B cell (primary cell): ENCODE results near the gene RPL34. TPM values are rescaled to one million over a fixed set of nuclear protein-coding genes. Genes with fewer than 3 reads are reported as not detected.

ENCODE experiments used
- ATAC-seq: fragments of 200-7000 bp; cut with Tn5 transposase; one replicate; pipeline ENCODE4 v1.10.0; 2021; ENCODE audit warnings: low read depth, mild to moderate bottlenecking, moderate number of reproducible peaks, moderate library complexity
- CTCF ChIA-PET: fragments of 350-600 bp; sonication (Branson Sonifier 250); formaldehyde crosslinking; loops from one replicate; lab custom pipeline; 2021; ENCODE audit warnings: antibody characterized with exemption, inconsistent platforms; lab: Charles Lee
- POLR2A ChIA-PET: fragments of 350-600 bp; sonication (Branson Sonifier 250); formaldehyde crosslinking; loops from one replicate; lab custom pipeline; 2021; ENCODE audit warnings: antibody characterized with exemption; lab: Charles Lee
- DNase-seq: peaks from one replicate; pipeline ENCODE4 v3.0.0; 2013
- H2AFZ ChIP-seq: 2 replicates; pipeline ENCODE4 v1.6.1; 2012; ENCODE audit warnings: mild to moderate bottlenecking, low read depth, low read length; ENCODE audit not compliant: insufficient read depth, poor library complexity, severe bottlenecking
- H3K27ac ChIP-seq, 2 donors: 1 replicate in 1 of 2; 2 replicates in 1 of 2; pipeline ENCODE4 v1.5.1; 2012 to 2013; ENCODE audit warnings: low read length in 2 of 2, mild to moderate bottlenecking in 2 of 2, moderate library complexity in 1 of 2
- H3K27me3 ChIP-seq, 4 experiments: fragments of 200-600 bp in 1 of 4; sonication (generic) in 1 of 4; replicated peaks in 1 of 4; 1 replicate in 2 of 4; 2 replicates in 2 of 4; pipeline versions ENCODE4 v1.6.1 to v1.7.0; 2013 to 2016; ENCODE audit warnings: low read length in 3 of 4, mild to moderate bottlenecking in 2 of 4, mixed read lengths in 1 of 4, moderate library complexity in 1 of 4; ENCODE audit not compliant: insufficient read depth in 4 of 4, control insufficient read depth in 3 of 4; ENCODE audit errors: control extremely low read depth in 1 of 4
- H3K36me3 ChIP-seq, 2 experiments: replicated peaks in 1 of 2; 1 replicate in 1 of 2; 2 replicates in 1 of 2; pipeline versions ENCODE4 v1.6.1 to v1.7.1; 2013; ENCODE audit warnings: low read length in 1 of 2; ENCODE audit not compliant: insufficient read depth in 2 of 2, control insufficient read depth in 1 of 2; ENCODE audit errors: control extremely low read depth in 1 of 2, extremely low read depth in 1 of 2
- H3K4me1 ChIP-seq, 2 donors: fragments of 200-600 bp in 1 of 2; sonication (generic) in 1 of 2; 1 replicate in 1 of 2; 2 replicates in 1 of 2; pipeline versions ENCODE4 v1.5.1 to v1.6.1; 2013 to 2017; ENCODE audit warnings: low read length in 2 of 2; ENCODE audit not compliant: control insufficient read depth in 2 of 2, insufficient read depth in 2 of 2
- H3K4me2 ChIP-seq: replicated peaks from 2 replicates; pipeline ENCODE3; 2012; ENCODE audit warnings: mild to moderate bottlenecking, low read depth, low read length; ENCODE audit not compliant: poor library complexity, severe bottlenecking
- H3K4me3 ChIP-seq, 5 experiments: fragments of 200-600 bp in 1 of 5; sonication (generic) in 1 of 5; 1 replicate in 3 of 5; 2 replicates in 2 of 5; pipeline versions ENCODE4 v1.5.1 to v1.7.0; 2011 to 2016; ENCODE audit warnings: low read length in 4 of 5, mild to moderate bottlenecking in 4 of 5, low read depth in 2 of 5, control low read depth in 1 of 5, moderate library complexity in 1 of 5; ENCODE audit not compliant: insufficient read depth in 1 of 5; ENCODE audit errors: control extremely low read depth in 1 of 5, extremely low read depth in 1 of 5
- H3K79me2 ChIP-seq: fragments of 200-600 bp; sonication (generic); one replicate; pipeline ENCODE4 v1.6.0; 2016; ENCODE audit warnings: low read length; ENCODE audit not compliant: control insufficient read depth, insufficient read depth
- H3K9ac ChIP-seq: fragments of 200-600 bp; sonication (generic); 2 replicates; pipeline ENCODE4 v1.6.1; 2017; ENCODE audit warnings: mild to moderate bottlenecking, low read length, moderate library complexity
- H3K9me3 ChIP-seq, 3 donors: one replicate each; pipeline versions ENCODE4 v1.6.1 to v1.7.1; 2013; ENCODE audit warnings: low read length in 2 of 3; ENCODE audit not compliant: control insufficient read depth in 2 of 3, insufficient read depth in 1 of 3; ENCODE audit errors: control extremely low read depth in 1 of 3
- H4K20me1 ChIP-seq: 2 replicates; pipeline ENCODE4 v1.6.0; 2012; ENCODE audit warnings: mild to moderate bottlenecking, low read length; ENCODE audit not compliant: insufficient read depth, control insufficient read depth, poor library complexity, severe bottlenecking
- H3K27ac Mint-ChIP-seq: one replicate; pipeline ENCODE4 v1.8.0; 2021; ENCODE audit warnings: mixed read lengths
- H3K27me3 Mint-ChIP-seq: one replicate; pipeline ENCODE4 v1.8.0; 2021; ENCODE audit warnings: mixed read lengths
- H3K4me1 Mint-ChIP-seq: one replicate; pipeline ENCODE4 v1.8.0; 2021; ENCODE audit warnings: mixed read lengths
- H3K4me3 Mint-ChIP-seq: one replicate; pipeline ENCODE4 v1.8.0; 2021; ENCODE audit warnings: mixed read lengths
- H3K9me3 Mint-ChIP-seq: one replicate; pipeline ENCODE4 v1.8.0; 2022; ENCODE audit warnings: mixed read lengths; ENCODE audit not compliant: insufficient read depth
- EZH2 ChIP-seq: IDR thresholded peaks from 2 replicates; pipeline ENCODE4 v1.6.1; 2012; ENCODE audit warnings: borderline replicate concordance, low read depth, mild to moderate bottlenecking, moderate library complexity, low read length; ENCODE audit not compliant: insufficient read depth, poor library complexity, severe bottlenecking
- whole genome bisulfite sequencing: methylation state at CpG from one replicate; pipeline ENCODE4 v1.1.5; 2013; ENCODE audit warnings: missing lambda C conversion rate; ENCODE audit not compliant: insufficient coverage; 5-methylcytosine and 5-hydroxymethylcytosine counted together
- intact Hi-C: fragments of 100-400 bp; cut with micrococcal nuclease; formaldehyde crosslinking; loops from one replicate; pipeline ENCODE4 v1.10.0; 2022
- polyA plus RNA-seq: library from polyadenylated mRNA; depleted of rRNA; stranded (reverse); fragments of >200 nt; gene quantifications from 2 replicates; pipeline ENCODE4 v1.2.3, GENCODE V29; 2012
- total RNA-seq, 2 donors: library from RNA; stranded (reverse); fragments of 120-200 nt in 1 of 2; gene quantifications; 1 replicate in 1 of 2; 2 replicates in 1 of 2; pipeline versions ENCODE4 v1.2.3 to v1.2.4, GENCODE V29; 2013 to 2022
- TF ChIP-seq, protein P1 (sequence below): fragments of 200-600 bp; IDR thresholded peaks from one replicate; pipeline ENCODE4 v1.8.0; 2022; ENCODE audit warnings: antibody characterized with exemption, mild to moderate bottlenecking

The RPL34 gene
- total and polyA plus RNA-seq, 2 donors (not counting 1 experiment from before 2014, with no cell fraction given): 2,267 to 4,160 TPM

DNA sequence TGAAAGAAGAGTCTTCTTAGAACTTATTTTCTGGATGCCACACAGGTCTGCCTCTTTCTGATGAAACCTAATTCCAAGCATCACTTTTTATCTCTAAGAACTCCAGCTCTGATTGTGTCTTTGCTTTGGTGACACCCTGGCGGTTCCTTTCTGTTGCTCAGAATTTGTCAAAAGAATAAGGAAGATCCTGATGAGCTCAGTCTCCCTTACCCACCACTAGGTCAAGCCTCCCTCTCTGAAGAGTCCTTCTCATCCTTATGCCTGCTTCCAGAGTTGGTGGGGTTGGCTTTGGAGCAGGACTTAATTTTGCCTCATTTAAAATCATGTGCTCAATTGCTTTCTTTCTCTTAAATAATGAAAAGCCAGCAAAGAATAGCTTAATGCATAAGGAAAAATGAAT is 31.5 kb upstream of the RPL34 start:
- Mint-ChIP-seq H3K27me3 (no peaks in the 10 kb centered on the region), H3K27ac (no peak overlapping the region), H3K4me3 (no peak overlapping the region), H3K4me1 (no peaks in the 10 kb centered on the region), H3K9me3 (no peaks in the 10 kb centered on the region)
- Histone ChIP-seq H4K20me1 (no peaks in the 10 kb centered on the region), H3K36me3 (no peaks in the 10 kb centered on the region), H3K4me3 (no peak overlapping the region), H3K4me2 (no peak overlapping the region), H3K27me3 (no peaks in the 10 kb centered on the region), H2AFZ (no peak overlapping the region), H3K9me3 (no peaks in the 10 kb centered on the region), H3K9ac (no peak overlapping the region), H3K27ac (no peak overlapping the region), H3K79me2 (no peaks in the 10 kb centered on the region), H3K4me1 (no peaks in the 10 kb centered on the region)
- intact Hi-C loops: no loop called here
- POLR2A ChIA-PET: no interaction called here
- no peak for ATAC-seq
- TF ChIP-seq, protein P1, sequence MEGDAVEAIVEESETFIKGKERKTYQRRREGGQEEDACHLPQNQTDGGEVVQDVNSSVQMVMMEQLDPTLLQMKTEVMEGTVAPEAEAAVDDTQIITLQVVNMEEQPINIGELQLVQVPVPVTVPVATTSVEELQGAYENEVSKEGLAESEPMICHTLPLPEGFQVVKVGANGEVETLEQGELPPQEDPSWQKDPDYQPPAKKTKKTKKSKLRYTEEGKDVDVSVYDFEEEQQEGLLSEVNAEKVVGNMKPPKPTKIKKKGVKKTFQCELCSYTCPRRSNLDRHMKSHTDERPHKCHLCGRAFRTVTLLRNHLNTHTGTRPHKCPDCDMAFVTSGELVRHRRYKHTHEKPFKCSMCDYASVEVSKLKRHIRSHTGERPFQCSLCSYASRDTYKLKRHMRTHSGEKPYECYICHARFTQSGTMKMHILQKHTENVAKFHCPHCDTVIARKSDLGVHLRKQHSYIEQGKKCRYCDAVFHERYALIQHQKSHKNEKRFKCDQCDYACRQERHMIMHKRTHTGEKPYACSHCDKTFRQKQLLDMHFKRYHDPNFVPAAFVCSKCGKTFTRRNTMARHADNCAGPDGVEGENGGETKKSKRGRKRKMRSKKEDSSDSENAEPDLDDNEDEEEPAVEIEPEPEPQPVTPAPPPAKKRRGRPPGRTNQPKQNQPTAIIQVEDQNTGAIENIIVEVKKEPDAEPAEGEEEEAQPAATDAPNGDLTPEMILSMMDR: no peak
- no peak for TF ChIP-seq EZH2
- no CpG with 5 or more reads among the region's 1 CpG for WGBS
- CTCF ChIA-PET: no interaction called here
- DNase-seq: no peak

DNA sequence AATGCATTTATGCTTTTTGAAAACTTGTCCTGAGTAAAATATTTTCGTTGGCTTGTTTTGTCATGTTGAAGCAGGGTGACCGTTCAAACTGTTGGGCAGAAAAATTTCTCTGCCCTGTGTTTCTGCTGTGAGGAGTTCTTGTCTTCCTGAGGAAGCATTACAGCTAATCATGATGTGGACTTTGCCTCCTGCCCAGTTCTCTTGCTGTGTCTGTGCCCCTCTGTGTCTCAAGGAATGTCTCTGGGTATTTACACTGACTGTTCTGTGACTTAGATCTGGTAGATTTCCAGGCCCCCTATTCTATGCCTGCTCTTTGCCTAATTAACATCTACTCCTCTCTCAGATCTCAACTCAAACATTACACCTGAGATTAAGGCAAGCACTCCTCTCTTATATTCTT is 30.4 kb upstream of the RPL34 start:
- ATAC-seq (no peak), DNase-seq (no peak)
- intact Hi-C loops: no loop called here
- no peak overlapping the region for H2AFZ ChIP-seq
- no peaks in the 10 kb centered on the region for H3K36me3 ChIP-seq
- H3K79me2 ChIP-seq: no peaks in the 10 kb centered on the region
- peaks cover 0 to 6% (median under 1%) of the 10 kb centered on the region in 3 donors for H3K9me3 ChIP-seq
- H3K9ac ChIP-seq: no peak overlapping the region
- no peaks in the 10 kb centered on the region for H3K4me1 Mint-ChIP-seq
- H3K27ac ChIP-seq: no peak overlapping the region
- no peaks in the 10 kb centered on the region for H3K4me1 ChIP-seq
- TF ChIP-seq, protein P1: no peak
- TF ChIP-seq EZH2: no peak
- POLR2A ChIA-PET: no interaction called here
- H3K9me3 Mint-ChIP-seq: no peaks in the 10 kb centered on the region
- H3K4me2 ChIP-seq: no peak overlapping the region
- WGBS: 100% methylated on average over 2 of the region's 2 CpGs
- no peak overlapping the region for H3K27ac Mint-ChIP-seq
- no peak overlapping the region for H3K4me3 ChIP-seq
- no peak overlapping the region for H3K4me3 Mint-ChIP-seq
- H3K27me3 ChIP-seq: no peaks in the 10 kb centered on the region
- H3K27me3 Mint-ChIP-seq: no peaks in the 10 kb centered on the region
- H4K20me1 ChIP-seq: no peaks in the 10 kb centered on the region
- CTCF ChIA-PET: interaction anchor here (0.8 kb wide), 1 partner anchor 17 kb away, joined by 3 read pairs; no protein-coding TSS in a partner anchor
